ENCODE results near the gene OTUD5.
"Not testable (repeated sequence)": the region's sequence is repeated elsewhere in the genome, so short reads cannot be mapped to it uniquely, and the experiment has no call there.

Gene OTUD5

GRCh38 chrX:48957477-48957826, at the start of gene OTUD5:
Gene OTUD5, minus strand, starts transcription at chrX:48957607. Its CDS starts 37 bp downstream, at chrX:48957570.
- peak; percentile 76 for DNase-seq

- no peak for DNase-seq
These were observed 46.3 kb upstream of the OTUD5 start for GRCh38 chrX:49003696-49004095.

GRCh38 chrX:49002091-49002935, 44.9 kb upstream of the OTUD5 start, which contains the start of gene GRIPAP1:
Gene GRIPAP1, minus strand, starts transcription at chrX:49002264. Its CDS starts 35 bp downstream, at chrX:49002229.
- DNase-seq = peak; percentile 85

GRCh38 chrX:49001521-49002090, 44.2 kb upstream of the OTUD5 start:
- DNase-seq = no peak

GRCh38 chrX:49000636-49001035, 43.2 kb upstream of the OTUD5 start:
- DNase-seq = no peak

GRCh38 chrX:48999030-48999429, 41.6 kb upstream of the OTUD5 start:
- no peak for DNase-seq

- DNase-seq = no peak
These were observed 41.0 kb upstream of the OTUD5 start for GRCh38 chrX:48998391-48998790.

- no peak for DNase-seq
These were observed 40.5 kb upstream of the OTUD5 start for GRCh38 chrX:48997865-48998264.

GRCh38 chrX:48997455-48997854, 40.0 kb upstream of the OTUD5 start:
- no peak for DNase-seq

- DNase-seq = no peak
These were observed 39.6 kb upstream of the OTUD5 start for GRCh38 chrX:48996969-48997368.

- DNase-seq = no peak
These were observed 34.9 kb upstream of the OTUD5 start for GRCh38 chrX:48992341-48992740.

GRCh38 chrX:48989483-48989882, 32.1 kb upstream of the OTUD5 start:
- no peak for DNase-seq

GRCh38 chrX:48983896-48984295, 26.5 kb upstream of the OTUD5 start:
- DNase-seq = no peak

- DNase-seq = no peak
These were observed 25.7 kb upstream of the OTUD5 start for GRCh38 chrX:48983081-48983480.

- no peak for DNase-seq
These were observed 23.8 kb upstream of the OTUD5 start for GRCh38 chrX:48981178-48981577.

- not testable (repeated sequence) for DNase-seq
These were observed 22.9 kb upstream of the OTUD5 start for GRCh38 chrX:48980341-48980740.

GRCh38 chrX:48978226-48978625, 20.8 kb upstream of the OTUD5 start:
- DNase-seq = no peak

- no peak for DNase-seq
These were observed 18.7 kb upstream of the OTUD5 start for GRCh38 chrX:48976086-48976485.

GRCh38 chrX:48975541-48975940, 18.1 kb upstream of the OTUD5 start:
- DNase-seq = no peak

GRCh38 chrX:48975041-48975440, 17.6 kb upstream of the OTUD5 start:
- no peak for DNase-seq

- DNase-seq = no peak
These were observed 17.2 kb upstream of the OTUD5 start for GRCh38 chrX:48974574-48974973.

- DNase-seq = no peak
These were observed 16.6 kb upstream of the OTUD5 start for GRCh38 chrX:48974033-48974432.

- DNase-seq = peak; percentile 47
These were observed 15.1 kb upstream of the OTUD5 start for GRCh38 chrX:48972220-48973164.
